Body of pancreas (tissue), 4 donors: ENCODE measurements around the gene KLHDC10. TPM values are rescaled to one million over a fixed set of nuclear protein-coding genes. Genes with fewer than 3 reads are reported as not detected.
"Not testable (repeated sequence)": the region's sequence is repeated elsewhere in the genome, so short reads cannot be mapped to it uniquely, and the experiment has no call there.

Experiments used
- ATAC-seq: fragments of 150-250 bp; one replicate; pipeline ENCODE4 v1.9.1; 2016
- DNase-seq, 4 donors: peaks; one replicate each; pipeline ENCODE4 v3.0.0-alpha.2; 2019
- H3K27ac ChIP-seq, 4 donors: fragments of 200-600 bp; sonication (generic); 1 replicate in 3 of 4; 2 replicates in 1 of 4; pipeline versions ENCODE4 v1.5.1 to v1.6.1; 2016 to 2019; ENCODE audit warnings: mild to moderate bottlenecking in 1 of 4, mixed read lengths in 1 of 4, moderate library complexity in 1 of 4
- H3K27me3 ChIP-seq, 2 donors: fragments of 200-600 bp; sonication (generic); one replicate each; pipeline ENCODE4 v1.6.0; 2016; ENCODE audit warnings: mild to moderate bottlenecking in 1 of 2
- H3K36me3 ChIP-seq, 2 donors: fragments of 200-600 bp; sonication (generic); replicated peaks in 1 of 2; 2 replicates each; pipeline ENCODE4 v1.5.1; 2016; ENCODE audit warnings: low read depth in 2 of 2; ENCODE audit not compliant: insufficient read depth in 1 of 2
- H3K4me1 ChIP-seq: fragments of 200-600 bp; sonication (generic); one replicate; pipeline ENCODE4 v1.6.0; 2016
- H3K4me3 ChIP-seq, 2 donors: fragments of 200-600 bp; sonication (generic); 1 replicate in 1 of 2; 2 replicates in 1 of 2; pipeline ENCODE4 v1.5.1; 2016 to 2019
- H3K9me3 ChIP-seq, 3 donors: fragments of 200-600 bp; sonication (generic); 1 replicate in 2 of 3; 2 replicates in 1 of 3; pipeline ENCODE4 v1.5.1; 2016
- POLR2A ChIP-seq, 3 donors: fragments of 450-650 bp; IDR thresholded peaks; one replicate each; pipeline ENCODE4 v1.6.1; 2016; ENCODE audit warnings: antibody characterized with exemption in 3 of 3, mild to moderate bottlenecking in 2 of 3
- WGBS, 2 donors: methylation state at CpG; one replicate each; pipeline ENCODE4 v1.1.5; 2017; 5-methylcytosine and 5-hydroxymethylcytosine counted together
- intact Hi-C: fragments of 100-400 bp; cut with DNase I; formaldehyde crosslinking; loops from one replicate; pipeline ENCODE4 v1.15.1; 2023
- total RNA-seq, 2 donors: library from RNA; depleted of rRNA; stranded (reverse); fragments of >200 nt; gene quantifications; one replicate each; pipeline ENCODE4 v1.1.0, GENCODE V29; 2016
- TF ChIP-seq, protein P1 (sequence below), 7 experiments: fragments of 450-650 bp in 4 of 7; fragments of 200-600 bp in 3 of 7; sonication (generic) in 3 of 7; IDR thresholded peaks; one replicate each; pipeline ENCODE4 v1.5.1; 2016 to 2019; ENCODE audit warnings: antibody characterized with exemption in 7 of 7

KLHDC10 gene
- total RNA-seq, 2 donors from 2014 or later, result 10.5 to 15.6 TPM

GRCh38 chr7:130048906-130049305 lies 21.4 kb upstream of the KLHDC10 start:
- H3K4me3 ChIP-seq, result no peak overlapping the region
- H3K9me3 ChIP-seq, result no peaks in the 10 kb centered on the region
- no peak for TF ChIP-seq POLR2A (IDR thresholded peaks at IDR 0.05)
- TF ChIP-seq, protein P1, sequence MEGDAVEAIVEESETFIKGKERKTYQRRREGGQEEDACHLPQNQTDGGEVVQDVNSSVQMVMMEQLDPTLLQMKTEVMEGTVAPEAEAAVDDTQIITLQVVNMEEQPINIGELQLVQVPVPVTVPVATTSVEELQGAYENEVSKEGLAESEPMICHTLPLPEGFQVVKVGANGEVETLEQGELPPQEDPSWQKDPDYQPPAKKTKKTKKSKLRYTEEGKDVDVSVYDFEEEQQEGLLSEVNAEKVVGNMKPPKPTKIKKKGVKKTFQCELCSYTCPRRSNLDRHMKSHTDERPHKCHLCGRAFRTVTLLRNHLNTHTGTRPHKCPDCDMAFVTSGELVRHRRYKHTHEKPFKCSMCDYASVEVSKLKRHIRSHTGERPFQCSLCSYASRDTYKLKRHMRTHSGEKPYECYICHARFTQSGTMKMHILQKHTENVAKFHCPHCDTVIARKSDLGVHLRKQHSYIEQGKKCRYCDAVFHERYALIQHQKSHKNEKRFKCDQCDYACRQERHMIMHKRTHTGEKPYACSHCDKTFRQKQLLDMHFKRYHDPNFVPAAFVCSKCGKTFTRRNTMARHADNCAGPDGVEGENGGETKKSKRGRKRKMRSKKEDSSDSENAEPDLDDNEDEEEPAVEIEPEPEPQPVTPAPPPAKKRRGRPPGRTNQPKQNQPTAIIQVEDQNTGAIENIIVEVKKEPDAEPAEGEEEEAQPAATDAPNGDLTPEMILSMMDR (IDR thresholded peaks at IDR 0.05), result no peak
- H3K27me3 ChIP-seq, result no peaks in the 10 kb centered on the region
- intact Hi-C loops, result no loop called here
- H3K36me3 ChIP-seq, result peaks cover 0 to 6% of the 10 kb centered on the region in 2 donors
- DNase-seq (no peak), ATAC-seq (no peak)
- 85 to 87% methylated on average over 4 of the region's 4 CpGs for WGBS, 2 donors
- no peak overlapping the region for H3K27ac ChIP-seq
- peaks cover 14% of the 10 kb centered on the region for H3K4me1 ChIP-seq

DNA sequence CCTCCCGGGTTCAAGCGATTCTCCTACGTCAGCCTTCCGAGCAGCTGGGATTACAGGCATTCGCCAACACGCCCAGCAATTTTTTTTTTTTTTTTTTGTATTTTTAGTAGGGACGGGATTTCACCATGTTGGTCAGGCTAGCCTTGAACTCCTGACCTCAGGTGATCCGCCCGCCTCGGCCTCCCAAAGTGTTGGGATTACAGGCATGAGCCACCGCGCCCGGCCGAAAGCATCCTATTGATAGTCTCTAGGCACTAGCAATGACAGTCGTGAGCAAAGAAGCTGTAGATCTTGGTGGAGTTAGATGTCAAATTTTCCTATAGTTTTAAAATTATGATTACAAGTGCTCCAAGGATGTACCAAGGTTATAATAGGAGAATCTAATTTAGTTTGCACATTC lies 18.1 kb upstream of the KLHDC10 start:
- H3K36me3 ChIP-seq, ATAC-seq, H3K27ac ChIP-seq, H3K27me3 ChIP-seq, H3K4me3 ChIP-seq, intact Hi-C loops, H3K9me3 ChIP-seq, DNase-seq: not testable (repeated sequence)
- peaks cover 14% of the 10 kb centered on the region for H3K4me1 ChIP-seq
- 95% methylated on average over 14 to 15 of the region's 15 CpGs for WGBS, 2 donors

DNA sequence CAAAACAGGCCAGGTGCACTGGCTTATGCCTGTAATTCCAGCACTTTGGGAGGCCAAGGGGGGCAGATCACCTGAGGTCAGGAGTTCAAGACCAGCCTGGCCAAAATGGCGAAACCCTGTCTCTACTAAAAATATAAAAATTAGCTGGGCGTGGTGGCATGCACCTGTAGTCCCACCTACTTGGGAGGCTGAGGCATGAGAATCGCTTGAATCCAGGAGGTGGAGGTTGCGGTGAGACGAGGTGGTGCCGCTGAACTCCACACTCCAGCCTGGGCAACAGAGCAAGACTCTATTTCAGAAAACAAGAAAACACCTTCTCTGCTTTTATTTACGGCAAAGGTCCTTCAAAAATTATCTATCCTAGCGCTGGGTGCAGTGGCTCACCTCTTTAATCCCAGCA lies 15.1 kb upstream of the KLHDC10 start:
- H3K4me1 ChIP-seq, result peaks cover 10% of the 10 kb centered on the region
- WGBS, 2 donors, result 90 to 92% methylated on average over 8 of the region's 8 CpGs
- H3K9me3 ChIP-seq, intact Hi-C loops, H3K27ac ChIP-seq, H3K4me3 ChIP-seq, ATAC-seq, DNase-seq, H3K36me3 ChIP-seq, H3K27me3 ChIP-seq: not testable (repeated sequence)

DNA sequence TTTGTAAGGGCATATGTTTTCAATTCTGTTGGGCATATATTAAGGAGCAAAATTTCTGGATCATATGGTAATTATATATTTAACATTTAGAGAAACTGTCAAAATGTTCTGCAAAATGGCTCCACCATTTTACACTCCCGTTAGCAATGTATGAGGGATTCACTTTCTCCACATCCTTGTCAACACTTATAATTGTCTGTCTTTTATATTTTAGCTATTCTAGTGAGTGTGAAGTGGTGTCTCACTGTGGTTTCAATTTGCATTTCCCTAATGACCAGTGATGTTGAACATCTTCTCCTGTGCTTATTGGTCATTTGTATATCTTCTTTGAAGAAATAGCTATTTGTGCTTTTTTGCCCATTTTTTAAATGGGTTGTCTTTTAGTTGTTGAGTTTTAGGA lies 8.1 kb upstream of the KLHDC10 start:
- ATAC-seq (no peak), DNase-seq (no peak)
- Histone ChIP-seq H3K27me3 (no peaks in the 10 kb centered on the region), H3K36me3 (no peaks in the 10 kb centered on the region), H3K4me3 (no peak overlapping the region), H3K9me3 (no peaks in the 10 kb centered on the region), H3K27ac (no peak overlapping the region), H3K4me1 (no peaks in the 10 kb centered on the region)
- intact Hi-C loops, result loop anchor here (10.0 kb wide), 1 partner anchor 663 kb away; no protein-coding TSS in a partner anchor
- TF ChIP-seq, protein P1 (IDR thresholded peaks at IDR 0.05), result no peak
- no peak for TF ChIP-seq POLR2A (IDR thresholded peaks at IDR 0.05)
- WGBS, 2 donors, result 82 to 92% methylated on average over 1 of the region's 1 CpG

DNA sequence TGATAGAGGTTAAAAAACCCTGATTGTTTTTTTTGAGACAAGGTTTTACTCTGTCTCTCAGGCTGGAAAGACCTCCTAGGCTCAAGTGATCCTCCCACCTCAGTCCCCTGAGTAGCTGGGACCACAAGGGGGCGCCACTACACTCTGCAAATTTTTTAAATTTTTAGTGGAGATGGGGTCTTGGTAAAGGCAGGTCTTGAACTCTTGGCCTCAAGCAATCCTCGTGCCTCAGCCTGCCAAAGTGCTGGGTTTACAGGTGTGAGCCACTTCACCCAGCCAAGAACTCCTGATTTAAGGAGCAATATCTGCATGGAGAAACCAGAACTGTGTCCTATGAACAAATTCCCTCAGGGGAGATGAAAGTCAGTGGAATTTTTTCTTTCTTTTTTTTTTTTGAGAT lies 7.3 kb upstream of the KLHDC10 start:
- no peak overlapping the region for H3K27ac ChIP-seq
- ATAC-seq, result no peak
- H3K4me1 ChIP-seq, result no peaks in the 10 kb centered on the region
- DNase-seq, result peak; percentile 32 to 57 (median 46)
- intact Hi-C loops, result loop anchor here (10.0 kb wide), 1 partner anchor 662 kb away; no protein-coding TSS in a partner anchor
- H3K9me3 ChIP-seq, result no peaks in the 10 kb centered on the region
- WGBS, 2 donors, result 11 to 12% methylated on average over 2 of the region's 2 CpGs
- no peak overlapping the region for H3K4me3 ChIP-seq
- no peak for TF ChIP-seq POLR2A (IDR thresholded peaks at IDR 0.05)
- TF ChIP-seq, protein P1 (IDR thresholded peaks at IDR 0.05), result peak; percentile 39 to 65 (median 51)
- no peaks in the 10 kb centered on the region for H3K36me3 ChIP-seq
- no peaks in the 10 kb centered on the region for H3K27me3 ChIP-seq

GRCh38 chr7:130064580-130064926 lies 5.8 kb upstream of the KLHDC10 start:
- ATAC-seq, H3K4me3 ChIP-seq: not testable (repeated sequence)
- 73 to 83% methylated on average over 6 of the region's 6 CpGs for WGBS, 2 donors

More at GRCh38 chr7:130064580-130064926, 5.8 kb upstream of the KLHDC10 start:
- intact Hi-C loops, result loop anchor here (10.0 kb wide), 1 partner anchor 660 kb away; no protein-coding TSS in a partner anchor
- DNase-seq, H3K36me3 ChIP-seq, H3K27me3 ChIP-seq, H3K9me3 ChIP-seq, H3K27ac ChIP-seq, H3K4me1 ChIP-seq: not testable (repeated sequence)
